HL-60 (cell line): ENCODE measurements around the gene PIP5K1C.
"Not testable (repeated sequence)": the region's sequence is repeated elsewhere in the genome, so short reads cannot be mapped to it uniquely, and the experiment has no call there.

ENCODE experiments used
- DNase-seq, 2 experiments: peaks; one replicate each; pipeline ENCODE4 v3.0.0-alpha.2; 2010 to 2020; ENCODE audit warnings: low read depth in 1 of 2, low spot score in 1 of 2
- H3K27ac ChIP-seq: fragments of 250-450 bp; sonication (Bioruptor Pico); replicated peaks from 2 replicates; pipeline ENCODE4 v1.5.1; 2020; ENCODE audit warnings: mild to moderate bottlenecking, moderate library complexity
- H3K27me3 ChIP-seq: fragments of 250-450 bp; sonication (Bioruptor Pico); 2 replicates; pipeline ENCODE4 v1.5.1; 2021; ENCODE audit warnings: mild to moderate bottlenecking, moderate library complexity; ENCODE audit not compliant: insufficient read depth, poor library complexity, severe bottlenecking
- H3K4me3 ChIP-seq: replicated peaks from 2 replicates; pipeline ENCODE4 v1.5.1; 2011; ENCODE audit warnings: mild to moderate bottlenecking, control low read depth, low read length; ENCODE audit not compliant: insufficient read depth
- CTCF ChIP-seq: IDR thresholded peaks from one replicate; pipeline ENCODE4 v1.5.1; 2011; ENCODE audit warnings: low read length, control low read depth, inconsistent platforms; ENCODE audit not compliant: insufficient read depth
- GABPA ChIP-seq: IDR thresholded peaks from 2 replicates; pipeline ENCODE4 v1.6.1; 2012; ENCODE audit warnings: low read depth
- POLR2AphosphoS5 ChIP-seq: IDR thresholded peaks from 2 replicates; pipeline ENCODE4 v1.6.1; 2012; ENCODE audit warnings: low read depth
- SPI1 ChIP-seq: IDR thresholded peaks from 2 replicates; pipeline ENCODE4 v1.6.1; 2012; ENCODE audit warnings: low read depth, mild to moderate bottlenecking, borderline replicate concordance
- TF ChIP-seq, protein P1 (sequence below): IDR thresholded peaks from 2 replicates; pipeline ENCODE4 v1.6.1; 2012; ENCODE audit warnings: low read depth; ENCODE audit not compliant: insufficient replicate concordance

Gene PIP5K1C

DNA sequence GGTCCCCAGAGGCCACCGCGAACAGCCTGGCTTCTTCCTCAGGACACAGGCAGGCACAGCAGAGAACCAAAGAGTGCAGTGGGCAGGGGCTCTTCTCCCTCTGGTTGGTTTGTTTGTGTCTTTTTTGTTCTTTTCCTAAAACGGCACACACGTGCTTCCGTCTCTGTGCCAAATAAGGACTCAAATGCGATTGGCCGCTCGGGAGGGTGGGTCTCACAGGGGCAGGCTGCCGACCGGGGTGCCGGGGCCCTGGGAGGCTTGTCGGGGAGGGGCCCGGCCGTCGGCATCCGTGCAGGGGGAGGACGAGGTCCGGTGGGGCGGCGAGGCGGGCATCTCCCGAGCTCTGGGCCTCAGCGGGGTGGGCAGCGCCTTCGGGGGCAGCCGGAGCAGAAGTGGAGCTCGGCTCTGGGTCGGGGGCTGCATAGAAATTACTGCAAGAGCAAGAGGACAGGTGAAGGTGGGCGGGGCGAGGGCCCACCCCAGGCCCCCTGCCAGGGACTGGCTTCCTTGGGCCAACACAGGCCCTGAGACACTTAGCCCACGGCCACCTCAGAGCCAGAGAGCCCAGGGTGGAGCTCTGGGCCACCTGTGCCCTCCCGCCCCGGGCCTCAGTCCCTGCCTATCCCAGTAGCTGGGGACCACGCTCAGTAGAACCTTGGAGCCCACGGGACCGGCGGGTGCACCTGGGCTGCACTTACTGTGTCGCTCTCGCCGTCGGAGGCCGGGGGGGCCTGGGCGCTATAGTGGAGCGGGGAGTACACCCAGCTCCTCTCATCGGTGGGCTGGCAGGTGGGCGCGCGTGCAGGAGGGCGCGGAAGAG, 67.3 kb downstream of the PIP5K1C start:
- no peak for DNase-seq
- TF ChIP-seq GABPA: no peak
- TF ChIP-seq, protein P1, sequence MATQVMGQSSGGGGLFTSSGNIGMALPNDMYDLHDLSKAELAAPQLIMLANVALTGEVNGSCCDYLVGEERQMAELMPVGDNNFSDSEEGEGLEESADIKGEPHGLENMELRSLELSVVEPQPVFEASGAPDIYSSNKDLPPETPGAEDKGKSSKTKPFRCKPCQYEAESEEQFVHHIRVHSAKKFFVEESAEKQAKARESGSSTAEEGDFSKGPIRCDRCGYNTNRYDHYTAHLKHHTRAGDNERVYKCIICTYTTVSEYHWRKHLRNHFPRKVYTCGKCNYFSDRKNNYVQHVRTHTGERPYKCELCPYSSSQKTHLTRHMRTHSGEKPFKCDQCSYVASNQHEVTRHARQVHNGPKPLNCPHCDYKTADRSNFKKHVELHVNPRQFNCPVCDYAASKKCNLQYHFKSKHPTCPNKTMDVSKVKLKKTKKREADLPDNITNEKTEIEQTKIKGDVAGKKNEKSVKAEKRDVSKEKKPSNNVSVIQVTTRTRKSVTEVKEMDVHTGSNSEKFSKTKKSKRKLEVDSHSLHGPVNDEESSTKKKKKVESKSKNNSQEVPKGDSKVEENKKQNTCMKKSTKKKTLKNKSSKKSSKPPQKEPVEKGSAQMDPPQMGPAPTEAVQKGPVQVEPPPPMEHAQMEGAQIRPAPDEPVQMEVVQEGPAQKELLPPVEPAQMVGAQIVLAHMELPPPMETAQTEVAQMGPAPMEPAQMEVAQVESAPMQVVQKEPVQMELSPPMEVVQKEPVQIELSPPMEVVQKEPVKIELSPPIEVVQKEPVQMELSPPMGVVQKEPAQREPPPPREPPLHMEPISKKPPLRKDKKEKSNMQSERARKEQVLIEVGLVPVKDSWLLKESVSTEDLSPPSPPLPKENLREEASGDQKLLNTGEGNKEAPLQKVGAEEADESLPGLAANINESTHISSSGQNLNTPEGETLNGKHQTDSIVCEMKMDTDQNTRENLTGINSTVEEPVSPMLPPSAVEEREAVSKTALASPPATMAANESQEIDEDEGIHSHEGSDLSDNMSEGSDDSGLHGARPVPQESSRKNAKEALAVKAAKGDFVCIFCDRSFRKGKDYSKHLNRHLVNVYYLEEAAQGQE: no peak
- no peak for TF ChIP-seq CTCF
- no peak for TF ChIP-seq POLR2AphosphoS5
- no peak for TF ChIP-seq SPI1
- no peak overlapping the region for H3K27ac ChIP-seq
- H3K4me3 ChIP-seq: no peak overlapping the region
- no peaks in the 10 kb centered on the region for H3K27me3 ChIP-seq

DNA sequence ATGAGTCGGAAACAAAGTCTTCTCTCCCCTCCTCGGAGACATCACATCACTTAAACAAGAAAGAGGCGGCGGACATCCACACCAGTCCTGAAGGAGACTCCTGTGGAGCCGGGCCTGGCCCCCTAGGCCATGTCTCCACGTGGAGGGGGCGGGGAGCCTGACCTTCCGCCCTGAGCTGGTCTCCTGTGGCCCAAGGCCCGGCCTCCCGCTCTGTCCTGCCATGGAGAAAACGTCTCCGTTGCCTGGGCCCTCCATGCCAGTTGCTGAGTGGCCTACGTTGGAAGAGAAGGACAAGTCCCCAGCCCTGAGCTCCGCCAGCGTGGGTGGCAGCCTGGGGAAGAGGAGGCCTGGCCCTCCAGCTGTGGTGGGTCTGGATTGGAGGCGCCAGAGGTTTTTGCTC, 68.2 kb downstream of the PIP5K1C start:
- TF ChIP-seq CTCF (no peak), POLR2AphosphoS5 (no peak), SPI1 (no peak), GABPA (no peak)
- TF ChIP-seq, protein P1: no peak
- H3K27me3 ChIP-seq: no peaks in the 10 kb centered on the region
- no peak overlapping the region for H3K27ac ChIP-seq
- no peak overlapping the region for H3K4me3 ChIP-seq
- DNase-seq: no peak

- TF ChIP-seq CTCF: no peak
- TF ChIP-seq, protein P1: no peak
- TF ChIP-seq POLR2AphosphoS5: no peak
- TF ChIP-seq GABPA: no peak
- no peak for TF ChIP-seq SPI1
- no peak overlapping the region for H3K4me3 ChIP-seq
Measured at GRCh38 chr19:3631053-3631861, 69.0 kb downstream of the PIP5K1C start.

DNA sequence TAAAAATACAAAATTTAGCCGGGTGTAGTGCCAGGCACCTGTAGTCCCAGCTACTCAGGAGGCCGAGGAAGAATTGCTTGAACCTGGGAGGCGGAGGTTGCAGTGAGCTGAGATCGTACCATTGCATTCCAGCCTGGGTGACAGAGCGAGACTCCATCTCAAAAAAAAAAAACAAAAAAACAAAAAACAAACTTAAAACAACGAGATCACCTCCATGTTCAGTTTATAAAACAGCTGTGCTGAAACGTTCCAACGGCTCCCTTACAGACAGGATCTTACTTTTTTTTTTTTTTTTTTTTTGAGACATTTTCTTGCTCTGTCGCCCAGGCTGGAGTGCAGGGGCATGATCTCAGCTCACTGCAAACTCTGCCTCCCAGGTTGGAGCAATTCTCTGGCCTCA, 71.5 kb downstream of the PIP5K1C start:
- H3K4me3 ChIP-seq, DNase-seq, H3K27me3 ChIP-seq, H3K27ac ChIP-seq: not testable (repeated sequence)

More at GRCh38 chr19:3631053-3631861, 69.0 kb downstream of the PIP5K1C start:
- no peak for DNase-seq
- no peaks in the 10 kb centered on the region for H3K27me3 ChIP-seq
- no peak overlapping the region for H3K27ac ChIP-seq
